Keratinocyte (primary cell): ENCODE data around the gene CAPN5.

Experiments
- EZH2 ChIP-seq: IDR thresholded peaks from one replicate; pipeline ENCODE4 v1.6.1; 2012; ENCODE audit warnings: inconsistent platforms, mild to moderate bottlenecking, low read length, moderate library complexity
- TF ChIP-seq, protein P1 (sequence below), 3 experiments: IDR thresholded peaks in 1 of 3; conservative IDR thresholded peaks in 1 of 3; optimal IDR thresholded peaks in 1 of 3; 2 replicates in 2 of 3; 3 replicates in 1 of 3; pipeline versions ENCODE3 to v1.5.1; 2011; ENCODE audit warnings: low read length in 3 of 3, mild to moderate bottlenecking in 3 of 3, moderate library complexity in 2 of 3, control low read depth in 1 of 3, inconsistent platforms in 1 of 3; ENCODE audit not compliant: insufficient read depth in 2 of 3; ENCODE audit errors: extremely low read depth in 1 of 3

GRCh38 chr11:77072851-77073327 lies 6.1 kb downstream of the CAPN5 start:
- TF ChIP-seq, protein P1, sequence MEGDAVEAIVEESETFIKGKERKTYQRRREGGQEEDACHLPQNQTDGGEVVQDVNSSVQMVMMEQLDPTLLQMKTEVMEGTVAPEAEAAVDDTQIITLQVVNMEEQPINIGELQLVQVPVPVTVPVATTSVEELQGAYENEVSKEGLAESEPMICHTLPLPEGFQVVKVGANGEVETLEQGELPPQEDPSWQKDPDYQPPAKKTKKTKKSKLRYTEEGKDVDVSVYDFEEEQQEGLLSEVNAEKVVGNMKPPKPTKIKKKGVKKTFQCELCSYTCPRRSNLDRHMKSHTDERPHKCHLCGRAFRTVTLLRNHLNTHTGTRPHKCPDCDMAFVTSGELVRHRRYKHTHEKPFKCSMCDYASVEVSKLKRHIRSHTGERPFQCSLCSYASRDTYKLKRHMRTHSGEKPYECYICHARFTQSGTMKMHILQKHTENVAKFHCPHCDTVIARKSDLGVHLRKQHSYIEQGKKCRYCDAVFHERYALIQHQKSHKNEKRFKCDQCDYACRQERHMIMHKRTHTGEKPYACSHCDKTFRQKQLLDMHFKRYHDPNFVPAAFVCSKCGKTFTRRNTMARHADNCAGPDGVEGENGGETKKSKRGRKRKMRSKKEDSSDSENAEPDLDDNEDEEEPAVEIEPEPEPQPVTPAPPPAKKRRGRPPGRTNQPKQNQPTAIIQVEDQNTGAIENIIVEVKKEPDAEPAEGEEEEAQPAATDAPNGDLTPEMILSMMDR (optimal IDR thresholded peaks at IDR 0.05 in 1 of 3, IDR thresholded peaks at IDR 0.05 in 1 of 3, conservative IDR thresholded peaks at IDR 0.05 in 1 of 3; ENCODE audit: extremely low read depth in 1 of 3, insufficient read depth in 2 of 3, low read length in 3 of 3) = no peak
- TF ChIP-seq EZH2 = no peak
